Loucy (cell line): ENCODE data around the gene ESYT2.

Source experiments
- CTCF ChIP-seq: fragments of 200-600 bp; sonication (generic); conservative IDR thresholded peaks from 2 replicates; pipeline ENCODE4 v1.5.1; 2014; ENCODE audit warnings: mild to moderate bottlenecking, antibody characterized with exemption, low read length
- EZH2phosphoT487 ChIP-seq: fragments of 200-600 bp; IDR thresholded peaks from 2 replicates; pipeline ENCODE4 v1.6.1; 2018; ENCODE audit warnings: antibody characterized with exemption, mild to moderate bottlenecking, moderate library complexity, borderline replicate concordance

- TF ChIP-seq CTCF = no peak
- TF ChIP-seq EZH2phosphoT487 = no peak
These were observed 81.9 kb downstream of the ESYT2 start for GRCh38 chr7:158747408-158747807.
